WERI-Rb-1 (cell line): ENCODE measurements around the gene PRRC2C.

Experiments used
- DNase-seq: peaks from one replicate; pipeline ENCODE4 v3.0.0-alpha.2; 2020
- H3K27ac ChIP-seq: fragments of 250-450 bp; sonication (Bioruptor Pico); 2 replicates; pipeline ENCODE4 v1.5.1; 2020; ENCODE audit warnings: mild to moderate bottlenecking, moderate library complexity
- H3K27me3 ChIP-seq: fragments of 250-450 bp; sonication (Bioruptor Pico); 2 replicates; pipeline ENCODE4 v1.5.1; 2021; ENCODE audit warnings: mild to moderate bottlenecking, low read depth, moderate library complexity; ENCODE audit not compliant: insufficient read depth, severe bottlenecking
- H3K36me3 ChIP-seq: fragments of 250-450 bp; sonication (Bioruptor Pico); 2 replicates; pipeline ENCODE4 v1.5.1; 2020; ENCODE audit warnings: mild to moderate bottlenecking, moderate library complexity
- H3K4me3 ChIP-seq: 2 replicates; pipeline ENCODE4 v1.5.1; 2011; ENCODE audit warnings: low read depth, mild to moderate bottlenecking, control low read depth, low read length
- H3K9me3 ChIP-seq: fragments of 250-450 bp; sonication (Bioruptor Pico); 2 replicates; pipeline ENCODE4 v1.5.1; 2021; ENCODE audit warnings: mild to moderate bottlenecking, moderate library complexity; ENCODE audit not compliant: severe bottlenecking
- TF ChIP-seq, protein P1 (sequence below): IDR thresholded peaks from 2 replicates; pipeline ENCODE4 v1.5.1; 2011; ENCODE audit warnings: low read depth, mild to moderate bottlenecking, control low read depth, inconsistent platforms, low read length

The PRRC2C gene

DNA sequence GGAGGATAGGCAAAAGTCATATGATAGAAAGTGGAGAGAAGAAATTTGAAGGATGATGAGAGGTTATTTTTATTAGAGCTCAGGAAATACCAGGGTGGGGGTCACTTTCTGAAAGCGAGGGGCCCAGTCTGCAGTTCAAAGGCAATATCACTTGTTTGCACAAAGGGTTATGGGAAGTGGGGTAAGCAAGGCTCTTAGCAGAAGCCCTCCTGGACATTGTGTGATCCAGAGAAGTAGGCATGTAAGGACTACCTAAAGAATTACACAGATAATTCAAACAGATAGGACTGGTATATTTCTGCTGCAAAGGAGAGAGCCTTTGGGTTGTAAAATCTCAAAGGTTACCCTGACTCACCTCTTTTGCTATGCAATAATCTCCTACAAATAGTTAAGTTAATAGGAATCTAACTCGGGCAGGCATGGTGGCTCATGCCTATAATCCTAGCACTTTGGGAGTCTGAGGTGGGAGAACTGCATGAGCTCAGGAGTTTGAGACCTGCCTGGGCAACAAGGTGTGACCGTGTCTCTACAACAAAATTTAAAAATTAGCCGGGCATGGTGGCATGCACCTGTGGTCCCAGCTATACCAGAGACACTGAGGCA lies 25.2 kb upstream of the PRRC2C start:
- Histone ChIP-seq H3K9me3 (no peaks in the 10 kb centered on the region), H3K36me3 (no peaks in the 10 kb centered on the region), H3K27me3 (no peaks in the 10 kb centered on the region), H3K27ac (no peak overlapping the region), H3K4me3 (no peak overlapping the region)
- DNase-seq: no peak
- TF ChIP-seq, protein P1, sequence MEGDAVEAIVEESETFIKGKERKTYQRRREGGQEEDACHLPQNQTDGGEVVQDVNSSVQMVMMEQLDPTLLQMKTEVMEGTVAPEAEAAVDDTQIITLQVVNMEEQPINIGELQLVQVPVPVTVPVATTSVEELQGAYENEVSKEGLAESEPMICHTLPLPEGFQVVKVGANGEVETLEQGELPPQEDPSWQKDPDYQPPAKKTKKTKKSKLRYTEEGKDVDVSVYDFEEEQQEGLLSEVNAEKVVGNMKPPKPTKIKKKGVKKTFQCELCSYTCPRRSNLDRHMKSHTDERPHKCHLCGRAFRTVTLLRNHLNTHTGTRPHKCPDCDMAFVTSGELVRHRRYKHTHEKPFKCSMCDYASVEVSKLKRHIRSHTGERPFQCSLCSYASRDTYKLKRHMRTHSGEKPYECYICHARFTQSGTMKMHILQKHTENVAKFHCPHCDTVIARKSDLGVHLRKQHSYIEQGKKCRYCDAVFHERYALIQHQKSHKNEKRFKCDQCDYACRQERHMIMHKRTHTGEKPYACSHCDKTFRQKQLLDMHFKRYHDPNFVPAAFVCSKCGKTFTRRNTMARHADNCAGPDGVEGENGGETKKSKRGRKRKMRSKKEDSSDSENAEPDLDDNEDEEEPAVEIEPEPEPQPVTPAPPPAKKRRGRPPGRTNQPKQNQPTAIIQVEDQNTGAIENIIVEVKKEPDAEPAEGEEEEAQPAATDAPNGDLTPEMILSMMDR: no peak

DNA sequence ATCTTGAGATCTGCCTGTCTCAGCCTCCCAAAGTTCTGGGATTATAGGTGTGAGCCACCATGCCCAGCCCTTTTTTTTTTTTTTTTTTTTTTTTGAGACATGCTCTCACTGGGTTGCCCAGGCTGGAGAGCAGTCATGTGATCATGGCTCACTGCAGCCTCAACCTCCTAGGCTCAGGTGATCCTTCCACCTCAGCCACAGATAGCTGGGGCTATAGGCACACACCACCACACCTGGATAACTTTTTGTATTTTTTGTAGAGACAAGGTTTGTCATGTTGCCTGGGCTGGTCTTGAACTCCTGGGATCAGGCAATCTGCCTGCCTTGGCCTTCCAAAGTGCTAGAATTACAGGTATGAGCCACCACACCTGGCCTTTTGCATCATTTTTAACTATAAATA lies 17.7 kb upstream of the PRRC2C start:
- no peak for DNase-seq
- Histone ChIP-seq H3K27me3 (no peaks in the 10 kb centered on the region), H3K9me3 (no peaks in the 10 kb centered on the region), H3K36me3 (no peaks in the 10 kb centered on the region), H3K4me3 (no peak overlapping the region), H3K27ac (no peak overlapping the region)
- TF ChIP-seq, protein P1: no peak

DNA sequence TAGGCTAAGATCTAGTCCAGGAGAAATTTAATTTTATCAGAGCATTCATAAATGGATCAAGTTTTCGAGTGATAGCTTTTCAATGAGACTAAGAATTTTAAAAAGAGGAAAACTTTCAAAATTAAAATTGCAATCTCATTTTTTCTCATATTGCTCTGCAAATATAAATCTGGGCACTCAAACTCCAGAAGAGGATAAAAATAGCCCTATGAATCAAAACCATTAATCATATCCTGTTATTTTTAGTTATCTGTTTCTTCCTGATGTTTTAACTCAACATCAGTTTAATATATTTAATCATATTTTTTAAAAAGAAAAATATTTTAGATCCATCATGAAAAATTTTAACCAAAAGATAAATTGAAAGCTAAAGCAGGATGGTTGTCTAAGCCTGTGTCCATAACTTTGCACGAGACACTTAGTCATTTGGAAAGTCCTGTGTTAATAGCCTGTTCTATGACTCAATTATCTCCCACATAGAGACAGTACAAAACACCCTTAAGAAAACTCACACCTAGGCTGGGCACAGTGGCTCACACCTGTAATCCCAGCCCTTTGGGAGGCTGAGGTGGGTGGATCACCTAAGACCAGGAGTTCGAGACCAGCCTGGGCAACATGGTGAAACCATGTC lies 17.1 kb upstream of the PRRC2C start:
- H3K27me3 ChIP-seq: no peaks in the 10 kb centered on the region
- no peak overlapping the region for H3K4me3 ChIP-seq
- no peak overlapping the region for H3K27ac ChIP-seq
- TF ChIP-seq, protein P1: no peak
- no peak for DNase-seq
- H3K36me3 ChIP-seq: no peaks in the 10 kb centered on the region
- H3K9me3 ChIP-seq: no peaks in the 10 kb centered on the region

DNA sequence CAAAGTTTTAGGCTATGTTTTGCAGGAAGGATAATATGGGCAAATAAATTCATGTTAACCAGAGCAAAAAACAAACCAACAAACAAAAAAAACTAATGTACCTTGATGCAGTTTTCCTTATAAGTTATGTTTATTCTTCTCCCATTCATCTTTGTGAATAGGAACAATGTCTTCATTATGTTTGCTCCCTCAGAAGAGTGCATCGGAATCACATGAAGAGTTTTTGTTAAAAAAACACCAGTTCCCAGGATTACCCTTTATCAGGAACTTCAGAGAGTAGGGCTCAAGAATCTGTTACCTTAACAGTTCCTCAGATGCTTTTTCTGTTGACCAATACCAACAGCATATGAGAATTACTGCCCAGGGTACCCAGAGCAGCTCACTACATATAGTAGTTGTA lies 14.6 kb upstream of the PRRC2C start:
- Histone ChIP-seq H3K27ac (no peak overlapping the region), H3K36me3 (no peaks in the 10 kb centered on the region)

DNA sequence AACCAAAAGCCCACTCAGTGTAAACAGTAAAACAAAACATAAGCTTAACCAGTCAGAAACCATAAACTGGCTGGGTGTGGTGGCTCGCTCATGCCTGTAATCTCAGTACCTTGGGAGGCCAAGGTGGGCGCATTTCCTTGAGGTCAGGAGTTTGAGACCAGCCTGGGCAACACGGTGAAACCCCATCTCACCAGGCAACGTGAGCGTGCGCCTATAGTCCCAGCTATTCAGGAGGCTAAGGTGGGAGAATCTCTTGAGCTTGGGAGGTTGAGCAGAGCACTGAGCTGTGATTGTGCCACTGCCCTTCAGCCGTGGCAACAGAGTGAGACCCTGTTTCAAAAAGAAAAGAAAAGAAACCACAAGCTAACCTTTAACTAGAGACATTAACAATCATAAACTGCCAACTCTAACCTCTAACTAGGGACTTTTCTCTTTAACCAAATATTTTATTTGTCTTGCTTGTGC lies 13.1 kb upstream of the PRRC2C start:
- H3K27me3 ChIP-seq: no peaks in the 10 kb centered on the region
- H3K4me3 ChIP-seq: no peak overlapping the region
- H3K27ac ChIP-seq: no peak overlapping the region
- DNase-seq: no peak
- H3K36me3 ChIP-seq: no peaks in the 10 kb centered on the region
- TF ChIP-seq, protein P1: no peak
- no peaks in the 10 kb centered on the region for H3K9me3 ChIP-seq

More for the DNA sequence above, 14.6 kb upstream of the PRRC2C start:
- Histone ChIP-seq H3K4me3 (no peak overlapping the region), H3K27me3 (no peaks in the 10 kb centered on the region), H3K9me3 (no peaks in the 10 kb centered on the region)
- DNase-seq: no peak
- TF ChIP-seq, protein P1: no peak
